Posterior vena cava (tissue), 2 donors: ENCODE measurements around the gene TMC5. TPM values are rescaled to one million over a fixed set of nuclear protein-coding genes. Genes with fewer than 3 reads are reported as not detected.
"Not testable (repeated sequence)": the region's sequence is repeated elsewhere in the genome, so short reads cannot be mapped to it uniquely, and the experiment has no call there.

Experiments
- DNase-seq: peaks from one replicate; pipeline ENCODE4 v3.0.0-alpha.2; 2020; ENCODE audit warnings: low spot score
- intact Hi-C, 2 donors: fragments of 100-400 bp; cut with DNase I; formaldehyde crosslinking; loops; one replicate each; pipeline versions ENCODE4 v1.14.1 to v1.14.2; 2022 to 2023
- total RNA-seq, 2 donors: library from RNA; stranded (reverse); fragmentation: NEBNext Ultra II Directional; extraction: Animal tissue kit (Norgen Biotek cat#: 25700); gene quantifications; one replicate each; pipeline ENCODE4 v1.2.1, GENCODE V29; 2021
- donor health status: DM: yes; HTN: yes; CAD: no.
- donor health status: DM: yes; HTN: yes; CAD: no.

Gene TMC5
- total RNA-seq, 2 donors from 2014 or later, result 1.1 to 3.4 TPM

DNA sequence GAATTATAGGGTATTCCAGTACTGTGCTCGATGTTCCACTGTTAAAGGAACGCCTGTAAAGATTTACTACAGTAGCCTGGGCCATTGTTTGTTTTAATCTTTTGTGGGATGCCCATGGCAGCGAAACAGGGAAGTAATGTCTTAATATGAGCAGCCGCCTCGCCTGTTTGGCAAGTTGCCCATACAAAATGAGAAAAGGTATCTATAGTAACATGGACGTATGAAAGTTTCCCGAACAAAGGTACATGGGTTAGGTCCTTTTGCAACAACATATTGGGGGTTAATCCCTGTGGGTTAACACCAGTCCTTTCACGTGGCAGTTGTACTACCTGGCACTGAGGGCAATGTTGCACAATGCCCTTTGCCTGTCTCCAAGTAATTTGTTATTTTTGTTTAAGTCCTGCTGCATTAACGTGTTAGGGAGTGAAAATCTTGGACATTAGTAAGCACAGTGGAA is 21.1 kb upstream of the TMC5 start:
- no peak for DNase-seq
- intact Hi-C loops, result no loop called here

DNA sequence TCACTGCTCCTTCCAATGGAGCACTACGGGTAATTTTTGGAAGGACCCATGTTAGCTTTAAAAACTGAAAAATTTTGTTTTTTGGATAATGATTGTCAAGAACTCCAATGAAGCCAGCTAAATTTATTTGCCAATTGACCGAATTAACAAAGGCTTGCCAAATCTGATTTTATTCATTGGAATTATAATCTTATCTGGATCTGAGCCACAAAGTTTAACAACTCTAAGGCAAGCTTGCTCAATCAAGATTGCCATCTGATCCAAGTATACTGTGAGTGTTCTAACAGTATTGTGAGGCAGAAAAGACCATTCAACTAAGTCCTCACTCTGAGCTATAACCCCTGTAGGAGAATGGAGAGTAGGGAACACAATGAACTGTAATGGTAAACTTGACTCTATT is 20.3 kb upstream of the TMC5 start:
- intact Hi-C loops, result not testable (repeated sequence)

DNA sequence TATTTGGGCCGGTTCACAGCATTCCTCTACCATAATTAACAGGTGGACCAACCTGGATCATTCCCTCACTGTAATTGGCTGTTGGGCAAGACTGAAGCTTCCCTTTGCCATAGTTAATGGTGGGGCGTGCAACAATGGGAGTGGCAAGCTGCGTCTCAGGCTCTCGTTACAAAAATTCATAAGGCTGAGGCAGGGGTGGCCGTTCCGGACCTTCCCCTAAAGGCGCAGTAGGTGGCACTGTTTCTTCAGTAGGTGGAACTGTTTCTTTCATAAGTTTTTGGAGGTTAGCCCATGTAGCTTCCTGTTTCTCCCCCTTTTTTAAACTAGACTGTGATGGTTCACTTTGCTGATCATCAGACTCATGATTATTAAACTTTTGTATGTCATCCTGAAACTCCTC is 17.0 kb upstream of the TMC5 start:
- DNase-seq, result no peak
- intact Hi-C loops, result no loop called here

More for the DNA sequence above, 20.3 kb upstream of the TMC5 start:
- not testable (repeated sequence) for DNase-seq

DNA sequence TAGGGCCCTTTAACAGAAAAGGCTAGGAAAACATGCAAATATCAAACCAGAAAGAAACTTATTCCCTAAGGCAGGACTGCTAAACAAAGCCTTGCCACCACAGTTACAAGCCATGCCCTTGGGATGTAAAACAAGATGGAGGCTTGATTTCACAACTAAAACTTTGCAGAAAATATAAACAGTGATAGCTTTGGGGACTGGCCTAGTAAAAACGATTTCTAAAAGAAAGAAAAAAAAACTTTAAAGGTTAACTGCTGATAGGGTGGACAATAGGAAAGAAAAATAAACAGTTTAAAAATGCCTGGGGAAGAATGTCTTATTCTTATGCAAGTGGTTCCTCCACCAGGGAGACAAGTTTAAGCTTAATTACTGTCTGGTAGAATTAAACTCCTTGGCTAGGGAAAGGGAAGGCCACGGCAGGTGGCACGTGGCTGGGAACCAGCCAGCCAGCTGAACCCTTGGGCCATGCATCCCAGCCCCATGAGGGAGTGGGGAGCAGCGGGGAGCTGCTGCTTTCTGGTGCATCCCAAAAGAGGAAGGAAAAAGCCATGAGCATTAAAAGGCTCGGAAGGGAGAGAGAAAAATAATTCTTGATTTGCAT is 10.7 kb upstream of the TMC5 start:
- no peak for DNase-seq
- intact Hi-C loops, result no loop called here

DNA sequence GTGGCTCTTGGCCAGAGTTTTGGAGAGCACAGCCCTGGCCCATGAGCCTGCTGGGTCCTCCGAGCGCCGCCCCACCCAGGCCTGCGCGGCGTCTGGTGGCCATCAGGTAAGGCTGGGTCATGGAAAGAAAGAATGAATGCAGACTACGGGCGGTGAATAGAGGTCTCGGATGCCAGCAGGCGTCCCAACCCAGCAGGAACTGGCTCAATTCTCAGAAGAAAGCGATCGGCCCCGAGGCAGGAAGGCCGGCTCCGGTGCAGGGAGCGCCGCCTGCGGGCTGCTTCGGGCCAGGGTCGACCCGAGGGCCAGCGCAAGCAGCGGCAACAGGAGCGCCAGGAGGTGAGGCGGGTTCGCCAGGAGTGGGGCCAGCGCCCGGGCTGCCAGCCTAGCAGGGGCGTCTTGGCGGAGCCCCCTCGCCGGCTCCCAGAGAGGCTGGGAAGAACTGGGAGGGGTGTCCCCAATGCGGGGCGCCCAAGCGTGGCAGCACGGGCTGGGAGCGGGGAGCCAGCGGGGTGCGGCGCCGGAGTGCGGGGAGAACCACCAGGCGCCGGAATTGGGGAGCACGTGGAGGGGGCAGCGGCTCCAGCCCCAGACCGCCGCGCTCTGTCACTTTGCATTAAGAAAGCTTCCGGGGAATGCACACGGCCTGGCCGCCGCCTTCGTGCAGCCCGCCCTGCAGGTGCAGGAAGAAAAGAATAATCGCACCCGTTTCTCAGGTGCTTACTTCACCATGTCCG is 7.1 kb upstream of the TMC5 start:
- intact Hi-C loops, result no loop called here
- no peak for DNase-seq

DNA sequence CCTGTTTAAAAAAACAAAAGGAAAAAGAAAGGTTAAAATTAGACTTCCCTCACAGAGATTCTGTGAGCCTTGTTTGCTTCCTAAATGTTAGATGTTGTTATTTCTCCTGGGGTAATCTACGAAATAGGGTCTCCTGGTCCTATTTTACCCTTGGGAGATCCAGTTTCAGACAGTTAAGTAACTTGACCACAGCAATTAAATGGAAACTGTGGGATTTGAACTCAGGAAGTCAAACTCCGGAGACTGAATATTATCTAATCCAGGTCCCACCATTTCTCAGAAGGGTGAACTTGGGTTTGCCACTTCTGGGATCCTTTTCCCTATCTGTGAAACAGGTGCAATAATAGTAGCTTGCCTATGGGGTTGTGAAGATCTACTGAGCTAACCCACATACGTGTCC is 6.4 kb upstream of the TMC5 start:
- intact Hi-C loops, result no loop called here
- DNase-seq, result no peak

DNA sequence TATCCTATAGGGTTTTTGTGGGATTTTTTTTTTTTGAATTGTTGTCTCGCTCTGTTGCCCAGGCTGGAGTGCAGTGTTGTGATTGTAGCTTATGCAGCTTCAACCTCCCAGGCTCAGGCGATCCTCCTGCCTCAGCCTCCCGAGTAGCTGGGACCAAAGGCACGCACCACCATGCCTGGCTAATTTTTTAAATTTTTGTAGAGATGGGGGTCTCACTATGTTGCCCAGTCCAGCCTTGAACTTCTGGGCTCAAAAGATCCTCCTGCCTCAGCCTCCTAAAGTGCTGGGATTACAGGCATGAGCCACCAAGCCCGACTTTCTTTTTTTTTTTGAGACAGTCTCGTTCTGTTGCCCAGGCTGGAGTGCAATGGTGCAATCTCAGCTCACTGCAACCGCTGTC is 5.6 kb upstream of the TMC5 start:
- DNase-seq, intact Hi-C loops: not testable (repeated sequence)

DNA sequence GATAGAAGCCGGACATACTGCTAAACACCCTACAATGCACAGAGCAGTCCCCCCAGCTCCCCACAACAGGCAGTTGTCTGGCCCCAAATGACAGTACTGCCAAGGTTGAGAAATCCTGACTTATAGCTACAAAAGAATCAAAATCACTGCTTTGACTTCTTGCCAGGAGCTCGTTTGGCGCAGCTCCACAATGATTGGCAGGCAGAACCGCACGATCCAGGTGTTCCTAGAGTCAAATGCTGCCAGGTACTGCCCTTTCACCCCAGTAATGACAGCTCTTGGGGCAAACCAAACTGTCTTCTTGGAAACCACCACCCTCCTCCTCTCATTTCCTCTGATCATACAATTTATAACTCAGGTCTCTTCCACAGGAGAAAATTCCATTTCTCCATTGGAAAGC is 2.2 kb upstream of the TMC5 start:
- intact Hi-C loops, result no loop called here
- DNase-seq, result no peak

DNA sequence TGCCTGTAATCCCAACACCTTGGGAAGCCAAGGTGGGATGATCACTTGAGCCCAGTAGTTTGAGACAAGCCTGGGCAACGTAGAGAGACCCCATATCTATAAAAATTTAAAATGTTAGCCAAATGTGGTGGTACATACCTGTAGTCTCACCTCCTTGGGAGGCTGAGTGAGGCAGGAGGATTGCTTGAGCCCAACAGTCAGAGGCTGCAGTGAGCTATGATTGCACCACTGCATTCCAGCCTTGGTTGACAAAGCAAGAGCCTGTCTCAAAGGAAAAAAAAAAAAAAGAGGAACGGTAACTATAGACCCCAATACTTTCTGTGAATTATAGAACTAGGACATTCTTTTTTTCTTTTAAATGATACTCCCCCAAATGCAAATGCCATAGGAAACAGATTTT is 1.8 kb upstream of the TMC5 start:
- intact Hi-C loops, result no loop called here
- DNase-seq, result no peak

DNA sequence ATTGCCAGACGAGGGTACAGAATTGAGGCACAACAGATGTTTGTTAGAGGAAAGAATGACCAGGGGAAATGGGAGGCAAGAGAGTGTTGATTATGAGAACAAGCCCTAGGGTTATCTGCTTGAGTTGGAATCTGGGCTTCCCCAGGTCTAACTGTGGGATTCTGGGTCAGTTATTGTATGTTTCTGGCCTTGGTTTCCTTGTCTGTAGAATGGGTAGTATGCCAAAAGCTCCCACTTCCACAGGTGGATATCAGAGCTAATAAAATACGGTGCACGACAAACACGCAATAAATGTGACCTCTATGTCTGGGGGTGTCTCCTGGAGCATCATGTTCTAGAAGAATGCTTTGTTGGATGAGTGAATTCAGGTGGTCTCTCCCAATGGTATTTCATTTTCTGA is 517 bp downstream of the TMC5 start:
- intact Hi-C loops, result no loop called here
- DNase-seq, result no peak

DNA sequence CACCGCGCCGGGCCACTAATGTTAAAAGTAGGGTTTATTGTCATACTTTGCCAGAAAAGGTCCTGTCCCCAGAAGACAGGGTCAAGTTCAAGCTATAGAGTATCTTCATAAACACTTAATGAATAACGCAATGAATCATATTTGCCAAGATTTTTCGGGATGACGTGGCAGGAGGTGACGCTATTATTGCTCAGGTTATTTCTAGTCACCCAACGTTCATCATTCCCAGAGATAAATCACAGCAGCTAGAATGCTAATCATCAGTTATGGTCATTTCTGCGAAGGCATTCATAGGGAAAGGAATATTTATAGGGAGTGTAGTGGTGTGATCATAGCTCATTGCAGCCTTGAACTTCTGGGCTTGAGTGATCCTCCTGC is 2.0 kb downstream of the TMC5 start:
- intact Hi-C loops, result no loop called here
- DNase-seq, result no peak

DNA sequence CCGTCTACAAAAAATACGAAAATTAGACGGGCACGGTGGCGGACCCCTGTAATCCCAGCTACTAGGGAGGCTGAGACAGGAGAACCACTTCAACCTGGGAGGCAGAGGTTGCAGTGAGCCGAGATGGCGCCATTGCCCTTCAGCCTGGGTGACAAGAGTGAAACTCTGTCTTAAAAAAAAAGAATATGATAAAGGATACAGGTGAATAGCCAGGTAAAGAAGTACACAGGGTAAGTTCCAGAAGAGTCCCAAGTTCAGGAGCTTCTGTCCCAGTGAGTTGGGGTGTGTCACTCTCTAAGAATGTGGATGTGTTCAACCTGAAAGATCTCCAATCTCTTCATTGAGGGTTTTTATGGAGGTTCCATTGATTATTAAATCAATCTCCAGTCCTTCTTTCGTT is 6.8 kb downstream of the TMC5 start:
- intact Hi-C loops, result no loop called here
- DNase-seq, result no peak

DNA sequence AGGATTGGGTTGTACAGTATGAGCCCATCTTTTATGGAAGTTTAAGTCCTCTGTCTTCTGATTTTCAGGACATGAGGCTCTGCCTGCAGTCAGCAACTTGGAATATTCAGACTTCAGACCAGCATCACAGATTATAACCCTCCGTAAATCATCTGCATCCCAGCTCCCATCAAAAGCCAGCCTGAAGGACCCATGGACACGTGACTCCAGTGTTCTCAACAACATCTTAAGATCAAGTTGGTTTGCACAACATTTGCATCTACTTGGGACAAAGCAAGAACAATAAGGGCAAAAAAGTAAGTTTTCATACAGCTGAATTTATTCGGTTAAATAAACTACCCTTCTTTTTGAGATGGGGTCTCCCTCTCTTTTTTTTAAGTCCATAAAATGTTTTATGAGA is 12.7 kb downstream of the TMC5 start:
- DNase-seq, result no peak
- intact Hi-C loops, result no loop called here

DNA sequence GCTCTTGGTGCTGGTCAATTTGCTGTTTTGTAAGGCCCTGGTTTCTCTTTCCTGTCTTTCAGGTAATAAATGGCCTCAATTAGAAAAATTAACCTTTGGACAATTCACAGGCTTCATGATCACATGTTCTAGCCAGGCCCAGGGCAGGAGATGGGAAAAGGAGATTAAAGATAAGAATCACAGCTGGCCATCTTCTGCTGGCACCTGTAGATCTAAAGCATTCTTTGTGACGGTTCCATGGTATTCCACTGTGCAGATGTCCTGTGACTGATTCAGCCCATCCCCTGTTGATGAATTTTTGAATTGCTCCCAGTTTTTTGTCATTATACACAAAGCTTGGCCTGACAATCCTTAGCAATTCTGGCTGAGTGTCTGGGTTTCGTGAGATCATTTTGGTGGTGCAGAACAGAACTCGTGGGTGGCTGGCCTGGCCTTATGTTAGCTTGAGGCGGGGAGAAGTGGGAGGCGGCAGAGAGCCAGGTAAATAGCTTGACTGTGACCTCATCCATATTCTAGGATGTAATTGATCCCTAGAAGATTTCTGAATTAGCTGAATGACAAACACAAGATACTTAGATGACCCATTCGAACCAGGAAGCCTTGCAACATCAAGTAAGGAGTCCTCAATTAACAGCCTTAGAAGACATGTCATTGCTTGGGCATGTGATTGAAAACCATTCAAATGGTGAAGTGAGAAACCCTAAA is 14.1 kb downstream of the TMC5 start:
- DNase-seq, result no peak
- intact Hi-C loops, result no loop called here

DNA sequence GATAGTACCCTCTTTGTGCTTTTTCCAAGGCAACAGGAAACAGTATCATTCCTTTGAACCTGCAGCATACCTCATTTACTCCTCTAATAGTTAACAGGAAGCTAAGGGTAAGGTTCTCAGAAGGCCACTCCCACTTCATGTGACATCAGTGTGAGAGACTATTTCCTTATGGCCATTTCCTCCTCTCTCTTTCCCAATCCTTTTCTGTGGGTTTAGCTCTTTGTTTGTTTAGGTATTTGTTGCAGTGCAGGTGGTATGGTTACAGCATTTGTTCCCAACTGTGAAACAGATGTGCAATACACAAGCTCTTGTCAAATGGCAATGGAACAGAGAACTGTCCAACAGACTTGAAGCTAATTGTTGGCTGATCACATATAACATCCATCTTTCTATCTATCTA is 14.7 kb downstream of the TMC5 start:
- DNase-seq, result no peak
- intact Hi-C loops, result no loop called here

DNA sequence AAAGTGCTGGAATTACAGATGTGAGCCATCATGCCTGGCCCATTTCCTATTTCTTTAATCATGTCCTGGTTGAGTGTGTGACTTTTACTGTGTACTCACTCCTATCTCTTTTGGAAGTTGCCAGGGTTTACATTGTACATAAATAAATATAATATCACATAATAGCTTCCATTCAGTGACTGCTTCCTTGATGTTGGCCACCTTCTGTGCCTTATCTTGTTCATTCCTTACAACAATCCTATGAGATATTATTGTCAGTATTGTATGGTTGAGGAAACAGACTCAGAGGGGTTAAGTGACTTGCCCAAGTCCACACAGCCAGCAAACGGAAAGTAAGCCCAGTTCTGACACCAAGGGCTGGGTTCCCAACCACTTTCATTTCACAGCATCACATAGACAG is 16.9 kb downstream of the TMC5 start:
- intact Hi-C loops, result no loop called here
- no peak for DNase-seq

DNA sequence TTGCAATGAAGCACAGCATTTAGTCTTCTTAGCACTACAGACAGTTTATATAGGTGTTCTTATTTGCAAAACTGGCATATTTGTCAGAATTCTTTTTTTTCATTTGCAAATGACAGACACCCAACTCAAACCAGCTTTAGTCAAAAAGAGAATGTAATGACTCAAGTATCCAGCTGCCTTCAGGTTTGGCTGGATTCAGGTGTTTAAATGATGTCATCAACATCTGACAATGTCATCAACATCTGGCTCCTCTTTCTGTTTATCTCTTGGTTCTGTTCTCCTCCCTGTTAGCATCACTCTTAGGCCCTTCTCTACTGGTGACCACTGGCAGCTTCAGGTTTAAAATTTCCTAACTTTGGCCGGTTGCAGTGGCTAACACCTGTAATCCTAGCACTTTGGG is 18.9 kb downstream of the TMC5 start:
- intact Hi-C loops, result no loop called here
- no peak for DNase-seq

DNA sequence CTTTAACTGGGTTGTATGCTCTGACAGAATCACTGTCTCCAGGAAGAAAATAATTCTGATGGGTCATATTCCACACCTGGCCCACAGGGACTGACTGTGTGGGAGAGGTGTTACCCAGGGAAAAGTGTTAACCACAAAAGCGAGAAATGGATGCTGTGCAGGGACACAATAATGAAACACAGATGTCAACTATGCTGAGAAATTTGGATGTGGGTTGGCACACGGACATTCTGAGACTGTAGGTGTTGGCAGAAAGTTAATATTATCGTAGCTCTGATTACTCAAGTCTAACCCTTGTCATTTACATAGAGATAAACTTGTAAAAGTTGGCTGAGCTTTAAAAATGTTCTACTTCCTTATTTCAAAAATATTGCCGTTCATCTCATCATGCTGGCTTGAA is 19.6 kb downstream of the TMC5 start:
- intact Hi-C loops, result no loop called here
- DNase-seq, result no peak

DNA sequence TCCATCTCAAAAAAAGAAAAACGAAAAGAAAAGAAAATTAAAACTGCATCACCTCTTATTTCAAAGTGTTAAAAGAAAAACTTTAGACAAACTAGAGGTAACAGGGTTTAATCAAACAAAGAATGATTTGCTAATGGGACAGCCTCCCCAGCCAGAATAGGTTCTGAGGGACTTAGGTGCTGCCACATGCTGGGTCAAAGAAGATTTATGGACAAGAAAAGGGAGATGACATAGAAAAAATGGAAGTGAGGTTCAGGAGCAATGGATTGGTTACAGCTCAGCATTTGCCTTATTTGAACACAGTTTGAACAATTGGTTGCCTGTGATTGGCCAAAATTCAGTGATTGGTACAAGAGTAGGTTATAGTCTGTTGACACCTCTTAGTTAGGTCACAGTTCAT is 21.1 kb downstream of the TMC5 start:
- intact Hi-C loops, result no loop called here
- DNase-seq, result no peak

DNA sequence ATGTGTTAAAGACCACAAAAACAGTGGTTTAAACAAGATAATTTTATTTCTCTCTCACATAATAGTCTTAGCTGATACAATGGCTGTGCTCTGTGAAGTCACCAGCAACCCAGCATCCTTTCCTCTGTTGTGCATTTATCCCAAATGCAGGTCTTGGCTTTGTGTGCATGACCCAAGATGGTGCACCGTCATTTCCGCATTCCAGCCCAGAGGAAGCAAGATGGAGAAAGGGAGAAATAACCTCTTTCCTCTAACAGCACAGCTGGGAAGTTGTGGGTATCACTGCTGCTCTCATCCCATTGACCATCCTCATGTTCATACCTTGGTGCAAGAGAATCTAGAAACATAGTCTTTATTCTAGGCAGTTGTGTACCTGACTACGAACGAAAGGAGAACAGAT is 21.8 kb downstream of the TMC5 start:
- DNase-seq, result no peak
- intact Hi-C loops, result no loop called here

DNA sequence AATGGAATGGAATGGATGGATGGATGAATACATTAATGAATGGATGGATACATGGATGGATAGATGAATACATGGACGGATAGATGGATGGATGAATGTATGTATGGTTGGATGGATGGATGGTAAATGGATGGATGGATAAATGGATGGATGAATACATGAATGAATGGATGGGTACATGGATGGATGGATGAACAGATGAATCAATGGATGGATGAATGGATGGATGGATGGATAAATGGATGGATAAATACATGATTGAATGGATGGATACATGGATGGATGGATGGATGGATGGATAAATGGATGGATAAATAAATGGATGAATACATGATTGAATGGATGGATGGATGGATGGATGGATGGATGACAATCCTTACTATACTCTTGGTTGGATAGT is 26.0 kb downstream of the TMC5 start:
- intact Hi-C loops, result no loop called here

More for the DNA sequence above, 26.0 kb downstream of the TMC5 start:
- DNase-seq, result no peak
